Fibroblast of villous mesenchyme (primary cell): ENCODE results near the gene B4GALT7. TPM values are rescaled to one million over a fixed set of nuclear protein-coding genes. Genes with fewer than 3 reads are reported as not detected.
A peak's percentile ranks its signal among the peaks of the same experiment; 100 is the strongest.

Experiments used
- DNase-seq: peaks from one replicate; pipeline ENCODE4 v3.0.0-alpha.2; 2010; ENCODE audit warnings: low read depth
- H3K4me3 ChIP-seq: 2 replicates; pipeline ENCODE4 v1.5.1; 2011; ENCODE audit warnings: low read depth, mild to moderate bottlenecking, low read length
- CTCF ChIP-seq: IDR thresholded peaks from 2 replicates; pipeline ENCODE4 v1.5.1; 2012; ENCODE audit warnings: low read depth, mild to moderate bottlenecking, low read length; ENCODE audit not compliant: insufficient read depth
- total RNA-seq: library from RNA; depleted of rRNA; stranded (reverse); fragments of >200 nt; gene quantifications from 2 replicates; pipeline ENCODE4 v1.2.3, GENCODE V29; 2012

B4GALT7 gene
- total RNA-seq, 1 donor = 30.7 TPM

DNA sequence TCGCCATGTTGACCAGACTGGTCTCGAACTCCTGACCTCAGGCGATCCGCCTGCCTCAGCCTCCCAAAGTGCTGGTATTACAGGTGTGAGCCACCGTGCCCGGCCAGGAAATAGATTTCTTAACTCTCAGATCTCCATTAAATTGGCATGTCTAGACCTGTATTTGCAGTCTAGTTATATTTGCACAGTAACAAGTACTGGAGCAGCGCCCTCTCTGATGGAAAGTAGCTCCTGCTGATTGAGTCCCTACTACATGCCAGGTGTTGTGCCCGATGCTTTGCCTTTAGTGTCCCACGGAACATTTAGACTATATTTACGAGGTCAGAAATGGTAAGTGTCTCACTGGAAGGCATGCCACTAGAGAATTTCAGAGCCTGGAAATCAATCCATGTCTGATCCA is 23.8 kb upstream of the B4GALT7 start:
- DNase-seq = no peak
- no peak overlapping the region for H3K4me3 ChIP-seq
- TF ChIP-seq CTCF = no peak

DNA sequence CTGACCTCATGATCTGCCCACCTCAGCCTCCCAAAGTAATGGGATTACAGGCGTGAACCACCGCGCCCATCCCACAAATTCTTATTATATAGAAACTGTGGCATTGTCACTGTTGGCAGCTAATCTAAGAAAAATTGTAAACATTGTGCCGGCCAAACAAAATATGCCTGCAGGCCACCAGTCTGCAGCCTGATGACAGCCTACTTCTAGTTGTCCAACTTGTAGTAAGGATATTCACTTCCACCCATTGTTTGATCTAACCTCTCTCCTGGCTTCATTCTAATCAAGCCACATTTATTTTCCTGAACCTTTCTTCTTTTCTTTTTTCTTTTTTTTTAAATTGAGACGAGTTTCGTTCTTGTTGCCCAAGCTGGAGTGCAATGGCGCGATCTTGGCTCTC is 21.6 kb upstream of the B4GALT7 start:
- no peak for TF ChIP-seq CTCF
- H3K4me3 ChIP-seq = no peak overlapping the region
- no peak for DNase-seq

DNA sequence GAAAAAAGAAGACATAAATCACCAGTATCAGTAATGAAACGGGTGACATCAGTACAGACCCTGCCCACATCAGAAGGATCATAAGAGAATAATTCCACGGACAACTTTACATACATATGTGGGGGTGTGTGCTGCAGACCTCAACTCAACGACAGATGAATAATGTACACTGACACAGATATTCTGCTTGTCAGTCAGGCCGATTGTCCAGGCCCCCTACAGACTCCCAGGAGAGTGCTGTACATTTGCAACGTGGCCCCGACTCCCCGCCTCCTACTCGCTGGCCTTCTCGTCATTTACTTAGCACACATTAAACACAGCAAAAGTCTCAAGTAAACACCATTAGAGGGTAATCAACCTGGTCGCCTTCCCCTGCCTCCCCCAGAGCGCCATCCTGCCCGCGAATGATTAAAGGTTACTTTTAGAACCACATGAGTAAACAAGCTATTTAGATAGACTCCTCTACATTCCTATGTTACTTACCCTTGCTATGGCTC is 11.5 kb upstream of the B4GALT7 start:
- H3K4me3 ChIP-seq = no peak overlapping the region
- DNase-seq = no peak
- TF ChIP-seq CTCF = no peak

DNA sequence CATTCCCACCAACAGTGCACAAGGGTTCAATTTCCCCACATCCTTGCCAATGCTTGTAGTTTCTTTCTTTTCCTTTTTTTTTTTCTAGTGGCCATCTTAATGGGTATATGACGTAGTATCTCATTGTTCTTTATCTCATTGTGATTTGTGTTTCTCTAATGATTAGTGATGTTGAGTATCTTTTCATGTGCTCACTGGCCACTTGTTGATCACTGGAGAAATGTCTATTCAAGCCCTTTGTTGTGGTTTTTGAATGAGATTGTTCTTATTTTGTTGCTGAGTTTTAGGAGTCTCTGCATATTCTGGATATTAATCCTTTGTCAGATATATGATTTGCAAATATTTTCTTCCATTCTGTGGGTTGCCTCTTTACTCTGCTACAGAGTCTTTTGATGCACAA is 9.5 kb upstream of the B4GALT7 start:
- no peak for TF ChIP-seq CTCF

GRCh38 chr5:177591690-177592009 is 8.3 kb upstream of the B4GALT7 start:
- peak overlapping the region; percentile 90 for H3K4me3 ChIP-seq
- TF ChIP-seq CTCF = no peak
- DNase-seq = no peak

More for the DNA sequence above, 9.5 kb upstream of the B4GALT7 start:
- no peak for DNase-seq
- H3K4me3 ChIP-seq = no peak overlapping the region

DNA sequence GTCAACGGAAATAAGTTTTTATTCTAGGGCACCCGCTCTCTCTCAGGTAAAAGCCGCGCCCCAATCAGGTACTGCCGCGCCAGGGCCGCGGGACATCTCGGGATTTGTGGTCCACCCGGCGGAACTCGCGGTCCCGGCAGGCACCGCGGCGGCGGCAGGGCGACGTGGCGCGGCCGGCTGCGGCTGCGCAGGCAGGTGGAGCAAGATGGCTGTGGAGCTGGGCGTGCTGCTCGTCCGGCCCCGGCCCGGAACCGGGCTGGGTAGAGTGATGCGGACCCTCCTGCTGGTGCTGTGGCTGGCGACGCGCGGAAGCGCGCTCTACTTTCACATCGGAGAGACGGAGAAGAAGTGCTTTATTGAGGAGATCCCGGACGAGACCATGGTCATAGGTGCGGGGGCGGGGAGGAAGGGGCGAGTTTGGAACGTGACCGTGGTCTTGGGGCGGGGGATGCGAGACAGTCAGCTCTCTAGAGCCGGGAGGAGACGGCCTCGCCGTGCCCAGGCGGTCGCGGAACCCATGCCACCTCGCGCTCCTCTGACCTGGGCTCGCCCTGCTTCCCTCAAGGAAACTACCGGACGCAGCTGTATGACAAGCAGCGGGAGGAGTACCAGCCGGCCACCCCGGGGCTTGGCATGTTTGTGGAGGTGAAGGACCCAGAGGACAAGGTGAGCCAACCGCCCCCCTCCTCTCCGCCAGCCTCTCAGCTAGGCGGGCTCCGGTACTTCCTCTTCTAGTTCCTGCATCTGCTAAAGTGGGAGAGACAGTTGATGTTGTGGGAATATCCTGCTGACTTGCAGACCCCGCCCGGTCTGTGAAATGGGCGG is 7.7 kb upstream of the B4GALT7 start, which contains the start of gene TMED9:
Gene TMED9, plus strand, starts transcription at position 194 of the 825 bp plus-strand sequence. Its CDS starts 12 bp downstream, at position 206.
- peak; percentile 81 for DNase-seq
- peak within 1 kb of the TSS; percentile 90 for H3K4me3 ChIP-seq
- TF ChIP-seq CTCF = no peak
